HepG2 (cell line): ENCODE data around the gene SMURF1. TPM values are rescaled to one million over a fixed set of nuclear protein-coding genes. Genes with fewer than 3 reads are reported as not detected.

Experiments used
- ATAC-seq: fragments of 200-7000 bp; cut with Tn5 transposase; 3 replicates; pipeline ENCODE4 v1.9.1; 2020; ENCODE audit warnings: mild to moderate bottlenecking, moderate library complexity
- BruUV-seq: library from RNA; stranded (reverse); fragments of 400-500 nt; replicated peaks from 2 replicates; lab custom pipeline; 2021; lab: Mats Ljungman, UMichigan
- CTCF ChIA-PET: fragments of 300-600 bp; formaldehyde crosslinking; extraction: SDS; loops from one replicate; lab custom pipeline; 2021; ENCODE audit warnings: low total read pairs, inconsistent platforms, low intra/inter-chr PET ratio; lab: Yijun Ruan, JAX
- POLR2A ChIA-PET: fragments of 350-600 bp; sonication (Branson Sonifier 250); formaldehyde crosslinking; loops from one replicate; lab custom pipeline; 2020; ENCODE audit warnings: antibody characterized with exemption, inconsistent platforms; lab: Yijun Ruan, JAX
- DNase-seq: peaks from one replicate; pipeline ENCODE4 v3.0.0-alpha.2; 2015; ENCODE audit warnings: low spot score
- FAIRE-seq: peaks from 3 replicates; lab custom pipeline; 2011; peaks lifted over from hg19 to GRCh38; lab: Jason Lieb, UNC
- H2AFZ ChIP-seq: one replicate; pipeline ENCODE4 v1.6.1; 2011; ENCODE audit warnings: low read length, inconsistent platforms
- H3K27ac ChIP-seq: fragments of 300-600 bp; 3 replicates; pipeline ENCODE4 v1.8.0; 2011; ENCODE audit warnings: mixed run types, mild to moderate bottlenecking, mixed read lengths, low read length, inconsistent platforms; ENCODE audit not compliant: insufficient read depth; ENCODE audit errors: extremely low read length
- H3K27me3 ChIP-seq, 2 experiments: fragments of 200-600 bp in 1 of 2; 2 replicates in 1 of 2; 3 replicates in 1 of 2; pipeline versions ENCODE4 v1.6.0 to v1.8.0; 2011; ENCODE audit warnings: low read length in 2 of 2, mild to moderate bottlenecking in 2 of 2, moderate library complexity in 2 of 2, inconsistent platforms in 1 of 2; ENCODE audit not compliant: insufficient read depth in 2 of 2, control insufficient read depth in 1 of 2
- H3K36me3 ChIP-seq, 2 experiments: fragments of 200-600 bp in 1 of 2; replicated peaks in 1 of 2; 2 replicates in 1 of 2; 3 replicates in 1 of 2; pipeline versions ENCODE4 v1.5.1 to v1.8.0; 2011; ENCODE audit warnings: low read length in 2 of 2, inconsistent platforms in 1 of 2; ENCODE audit not compliant: insufficient read depth in 2 of 2, control insufficient read depth in 1 of 2
- H3K4me1 ChIP-seq: 2 replicates; pipeline ENCODE4 v1.5.1; 2012; ENCODE audit warnings: low read length, inconsistent platforms; ENCODE audit not compliant: insufficient read depth
- H3K4me2 ChIP-seq: 2 replicates; pipeline ENCODE4 v1.6.0; 2011; ENCODE audit warnings: low read depth, low read length, inconsistent platforms
- H3K4me3 ChIP-seq, 3 experiments: fragments of 200-600 bp in 1 of 3; sonication (generic), shearing (Covaris generic) in 1 of 3; replicated peaks in 1 of 3; 2 replicates each; pipeline ENCODE4 v1.5.1; 2011 to 2016; ENCODE audit warnings: low read length in 3 of 3, inconsistent platforms in 2 of 3, low read depth in 2 of 3, mild to moderate bottlenecking in 2 of 3, control low read depth in 1 of 3, mixed read lengths in 1 of 3; ENCODE audit not compliant: insufficient read depth in 1 of 3
- H3K79me2 ChIP-seq: one replicate; pipeline ENCODE4 v1.6.1; 2011; ENCODE audit warnings: low read length, inconsistent platforms; ENCODE audit not compliant: insufficient read depth
- H3K9ac ChIP-seq: 2 replicates; pipeline ENCODE4 v1.6.0; 2011; ENCODE audit warnings: mild to moderate bottlenecking, low read depth, low read length, inconsistent platforms; ENCODE audit not compliant: insufficient read depth
- H3K9me3 ChIP-seq: 2 replicates; pipeline ENCODE4 v1.5.1; 2012; ENCODE audit warnings: mild to moderate bottlenecking, low read length
- H4K20me1 ChIP-seq: 2 replicates; pipeline ENCODE4 v1.6.0; 2011; ENCODE audit warnings: inconsistent platforms, mild to moderate bottlenecking, low read length, moderate library complexity; ENCODE audit not compliant: insufficient read depth
- PITX1 ChIP-seq: sonication (generic); formaldehyde crosslinking; IDR thresholded peaks from 2 replicates; pipeline ENCODE4 v1.5.1; 2020; ENCODE audit warnings: mild to moderate bottlenecking, missing genetic modification reagents
- U2AF2 ChIP-seq: fragments of 200-400 bp; formaldehyde crosslinking; IDR thresholded peaks from 2 replicates; pipeline ENCODE4 v1.6.1; 2017; ENCODE audit warnings: low read depth, mild to moderate bottlenecking, low read length
- ZNF431 ChIP-seq: sonication (generic); formaldehyde crosslinking; IDR thresholded peaks from 2 replicates; pipeline ENCODE4 v1.9.0; 2022; ENCODE audit warnings: missing genetic modification reagents, low read depth, mild to moderate bottlenecking, borderline replicate concordance
- WGBS: methylation state at CpG from one replicate; pipeline ENCODE4 v1.1.6; 2017; ENCODE audit warnings: low lambda C conversion rate; 5-methylcytosine and 5-hydroxymethylcytosine counted together
- in situ Hi-C: cut with HindIII; loops from 2 replicates; pipeline ENCODE4 v1.10.0; 2017; ENCODE audit warnings: low pct_unique_long_range_greater_than_20kb; ENCODE audit not compliant: extremely low pct_ligation_motif_present
- intact Hi-C: fragments of 100-400 bp; cut with micrococcal nuclease; formaldehyde crosslinking; loops from one replicate; pipeline ENCODE4 v1.10.0; 2022; ENCODE audit not compliant: unreplicated experiment
- polyA plus RNA-seq, 8 experiments: library from polyadenylated mRNA; depleted of rRNA in 3 of 8; stranded (reverse) in 7 of 8; unstranded in 1 of 8; fragments of >200 nt; fragmentation: Illumina TruSeq in 4 of 8; extraction: Trizol in 4 of 8; gene quantifications; 2 replicates each; pipeline versions ENCODE4 v1.2.1 to v1.2.3, GENCODE V29; 2011 to 2016; ENCODE audit warnings: low read depth in 4 of 8, missing spikeins in 1 of 8, mixed read lengths in 1 of 8; ENCODE audit not compliant: insufficient read depth in 1 of 8
- total RNA-seq, 5 experiments: library from RNA; depleted of rRNA; stranded (reverse); fragments of >200 nt; fragmentation: Illumina TruSeq; extraction: Trizol; gene quantifications; 2 replicates each; pipeline ENCODE4 v1.2.3, GENCODE V29; 2016; ENCODE audit warnings: low read depth in 1 of 5
- TF ChIP-seq, protein P1 (sequence below): sonication (generic); formaldehyde crosslinking; IDR thresholded peaks from 2 replicates; pipeline ENCODE4 v1.4.0; 2020; ENCODE audit warnings: missing genetic modification reagents, borderline replicate concordance

Gene SMURF1
- total and polyA plus RNA-seq, 2 of the 13 experiments (the other 11 are each of a cell fraction or from before 2014, with no cell fraction given) = 8.3 to 11.1 TPM

DNA sequence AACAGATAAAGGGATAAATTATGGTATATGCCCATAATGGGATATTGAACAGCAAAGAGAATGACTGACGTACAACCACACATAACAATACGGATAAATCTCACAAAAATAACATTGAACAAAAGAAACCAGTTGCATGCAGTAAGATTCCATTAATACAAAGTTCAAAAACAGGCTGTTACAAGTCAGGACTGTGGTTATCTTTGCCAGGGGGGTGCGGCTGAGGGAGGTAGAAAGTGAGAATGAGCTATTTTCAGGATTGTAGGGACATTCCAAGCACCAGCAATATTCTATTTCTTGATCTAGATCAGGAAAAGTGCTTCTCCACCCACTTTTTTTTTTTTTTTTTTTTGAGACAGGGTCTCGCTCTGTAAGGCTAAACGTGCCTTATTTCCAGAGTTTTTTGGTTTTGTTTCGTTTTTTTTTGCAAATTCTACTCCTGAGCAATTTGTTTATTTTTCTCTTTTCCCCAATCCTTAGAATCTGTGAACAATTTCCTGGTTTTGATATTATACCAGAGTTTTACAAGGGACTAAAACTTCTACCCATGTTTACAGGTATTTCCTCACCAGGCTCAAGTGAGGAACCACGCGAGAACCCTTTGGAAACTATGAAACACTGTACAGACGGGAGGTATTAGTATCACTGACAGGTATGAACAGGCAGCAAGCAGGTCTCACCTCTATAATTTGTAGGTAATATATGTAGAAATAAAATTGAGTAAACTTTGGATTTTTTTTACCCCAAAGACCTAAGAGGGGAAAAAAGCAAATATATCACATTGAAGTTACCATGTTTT lies 9.9 kb downstream of the SMURF1 start:
- no peaks in the 10 kb centered on the region for H3K27me3 ChIP-seq
- in situ Hi-C loops = no loop called here
- H3K9me3 ChIP-seq = no peaks in the 10 kb centered on the region
- POLR2A ChIA-PET = no interaction called here
- no peaks in the 10 kb centered on the region for H3K36me3 ChIP-seq
- H3K9ac ChIP-seq = no peak overlapping the region
- BruUV-seq = no TSS peak
- peaks cover 11% of the 10 kb centered on the region; the same call in 1 of the 2 replicates for H4K20me1 ChIP-seq
- WGBS = 70% methylated on average over 9 of the region's 9 CpGs
- CTCF ChIA-PET = no interaction called here
- H3K27ac ChIP-seq = no peak overlapping the region
- no peak overlapping the region for H3K4me2 ChIP-seq
- H3K79me2 ChIP-seq = peaks cover 94% of the 10 kb centered on the region
- TF ChIP-seq, protein P1, sequence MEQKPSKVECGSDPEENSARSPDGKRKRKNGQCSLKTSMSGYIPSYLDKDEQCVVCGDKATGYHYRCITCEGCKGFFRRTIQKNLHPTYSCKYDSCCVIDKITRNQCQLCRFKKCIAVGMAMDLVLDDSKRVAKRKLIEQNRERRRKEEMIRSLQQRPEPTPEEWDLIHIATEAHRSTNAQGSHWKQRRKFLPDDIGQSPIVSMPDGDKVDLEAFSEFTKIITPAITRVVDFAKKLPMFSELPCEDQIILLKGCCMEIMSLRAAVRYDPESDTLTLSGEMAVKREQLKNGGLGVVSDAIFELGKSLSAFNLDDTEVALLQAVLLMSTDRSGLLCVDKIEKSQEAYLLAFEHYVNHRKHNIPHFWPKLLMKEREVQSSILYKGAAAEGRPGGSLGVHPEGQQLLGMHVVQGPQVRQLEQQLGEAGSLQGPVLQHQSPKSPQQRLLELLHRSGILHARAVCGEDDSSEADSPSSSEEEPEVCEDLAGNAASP (CRISPR knock-in tag) = no peak
- TF ChIP-seq ZNF431 (CRISPR knock-in tag) (no peak), PITX1 (no peak), U2AF2 (no peak)
- ATAC-seq (no peak), DNase-seq (no peak), FAIRE-seq (no peak)
- peaks cover 64% of the 10 kb centered on the region for H3K4me1 ChIP-seq
- intact Hi-C loops = no loop called here
- H3K4me3 ChIP-seq = no peak overlapping the region
- H2AFZ ChIP-seq = no peak overlapping the region
